Activated CD4-positive, alpha-beta T cell treated with anti-CD3 and anti-CD28 coated beads for 48 hours (primary cell): Measurements from ENCODE around the gene RABGEF1.
"Not testable (repeated sequence)": the region's sequence is repeated elsewhere in the genome, so short reads cannot be mapped to it uniquely, and the experiment has no call there.

Experiments used
- DNase-seq: peaks from one replicate; pipeline ENCODE4 v3.0.0-alpha.2; 2020

Gene RABGEF1

GRCh38 chr7:66735850-66736249 is 4.7 kb upstream of the RABGEF1 start:
- DNase-seq: no peak

- no peak for DNase-seq
These were observed 3.6 kb upstream of the RABGEF1 start for GRCh38 chr7:66736892-66737291.

GRCh38 chr7:66737667-66738066 is 2.9 kb upstream of the RABGEF1 start:
- DNase-seq: no peak

GRCh38 chr7:66739477-66739876 is 1.1 kb upstream of the RABGEF1 start:
- DNase-seq: no peak

- no peak for DNase-seq
These were observed 606 bp upstream of the RABGEF1 start for GRCh38 chr7:66739953-66740301.

- DNase-seq: peak; percentile 52
These were observed 612 bp downstream of the RABGEF1 start for GRCh38 chr7:66740980-66741709.

- no peak for DNase-seq
These were observed 1.1 kb downstream of the RABGEF1 start for GRCh38 chr7:66741710-66742049.

- DNase-seq: not testable (repeated sequence)
These were observed 1.8 kb downstream of the RABGEF1 start for GRCh38 chr7:66742298-66742697.

- DNase-seq: no peak
These were observed 3.4 kb downstream of the RABGEF1 start for GRCh38 chr7:66743920-66744319.

- DNase-seq: no peak
These were observed 6.9 kb downstream of the RABGEF1 start for GRCh38 chr7:66747385-66747784.

GRCh38 chr7:66747881-66748511 is 7.5 kb downstream of the RABGEF1 start:
- no peak for DNase-seq

- DNase-seq: no peak
These were observed 8.3 kb downstream of the RABGEF1 start for GRCh38 chr7:66748791-66749190.

- no peak for DNase-seq
These were observed 11.4 kb downstream of the RABGEF1 start for GRCh38 chr7:66751945-66752344.

- no peak for DNase-seq
These were observed 14.0 kb downstream of the RABGEF1 start for GRCh38 chr7:66754541-66754940.

GRCh38 chr7:66755059-66755458 is 14.5 kb downstream of the RABGEF1 start:
- not testable (repeated sequence) for DNase-seq

GRCh38 chr7:66756227-66756626 is 15.7 kb downstream of the RABGEF1 start:
- DNase-seq: not testable (repeated sequence)

- no peak for DNase-seq
These were observed 16.4 kb downstream of the RABGEF1 start for GRCh38 chr7:66756889-66757288.

GRCh38 chr7:66757939-66758338 is 17.4 kb downstream of the RABGEF1 start:
- no peak for DNase-seq

- DNase-seq: peak; percentile 56
These were observed 18.6 kb downstream of the RABGEF1 start for GRCh38 chr7:66758950-66759628.

- DNase-seq: not testable (repeated sequence)
These were observed 22.6 kb downstream of the RABGEF1 start for GRCh38 chr7:66763183-66763582.

- DNase-seq: not testable (repeated sequence)
These were observed 23.3 kb downstream of the RABGEF1 start for GRCh38 chr7:66763633-66764355.

- not testable (repeated sequence) for DNase-seq
These were observed 24.4 kb downstream of the RABGEF1 start for GRCh38 chr7:66764905-66765304.

- DNase-seq: not testable (repeated sequence)
These were observed 24.9 kb downstream of the RABGEF1 start for GRCh38 chr7:66765322-66766025.
